Limb (tissue), 2 donors: Measurements from ENCODE around the gene PGAP6.
A peak's percentile ranks its signal among the peaks of the same experiment; 100 is the strongest.
"Not testable (repeated sequence)": the region's sequence is repeated elsewhere in the genome, so short reads cannot be mapped to it uniquely, and the experiment has no call there.

ENCODE experiments used
- DNase-seq, 2 donors: peaks; one replicate each; pipeline ENCODE4 v3.0.0-alpha.2; 2016; ENCODE audit errors: extremely low spot score in 2 of 2

PGAP6 gene

GRCh38 chr16:351804-352520 lies 29.8 kb downstream of the PGAP6 start:
- peak in 1 of 2 donors; percentile 64 for DNase-seq

DNA sequence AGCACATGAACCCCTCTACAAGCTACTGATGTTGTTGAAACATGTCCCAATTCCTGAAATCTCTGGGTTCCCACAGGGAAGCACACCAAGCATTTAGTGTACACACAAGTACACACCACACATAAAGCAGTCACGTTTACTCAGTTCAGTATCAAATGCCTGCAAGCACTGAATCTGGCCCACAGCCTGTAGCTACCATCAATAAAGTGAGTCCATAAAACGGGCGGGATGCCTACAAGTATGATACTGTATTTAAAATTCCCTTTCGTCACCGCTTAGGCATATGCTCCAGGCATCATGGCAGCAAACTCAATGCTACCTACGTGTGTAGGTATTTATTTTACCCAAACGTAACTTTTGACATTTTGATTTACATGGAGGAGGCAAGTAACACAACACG lies 31.6 kb downstream of the PGAP6 start:
- DNase-seq: no peak

DNA sequence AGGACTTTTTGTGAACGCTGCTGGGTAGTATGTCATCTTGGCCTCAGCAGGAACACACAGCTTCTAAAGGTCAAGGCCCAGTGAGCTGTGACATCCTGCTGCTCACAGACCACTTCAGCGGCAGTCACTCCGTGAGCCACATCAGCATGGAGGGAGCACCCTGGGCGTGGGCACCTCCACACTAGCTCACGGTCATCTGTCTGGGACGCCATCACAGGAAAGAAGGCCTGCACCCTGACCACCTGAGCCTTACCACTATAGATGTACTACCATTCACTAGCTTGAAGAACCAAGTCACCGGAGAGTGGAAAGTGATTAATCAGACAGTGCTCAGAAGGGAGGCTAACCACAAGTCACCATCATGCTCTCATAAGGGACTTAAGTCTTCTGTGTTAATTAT lies 32.6 kb downstream of the PGAP6 start:
- DNase-seq: no peak

DNA sequence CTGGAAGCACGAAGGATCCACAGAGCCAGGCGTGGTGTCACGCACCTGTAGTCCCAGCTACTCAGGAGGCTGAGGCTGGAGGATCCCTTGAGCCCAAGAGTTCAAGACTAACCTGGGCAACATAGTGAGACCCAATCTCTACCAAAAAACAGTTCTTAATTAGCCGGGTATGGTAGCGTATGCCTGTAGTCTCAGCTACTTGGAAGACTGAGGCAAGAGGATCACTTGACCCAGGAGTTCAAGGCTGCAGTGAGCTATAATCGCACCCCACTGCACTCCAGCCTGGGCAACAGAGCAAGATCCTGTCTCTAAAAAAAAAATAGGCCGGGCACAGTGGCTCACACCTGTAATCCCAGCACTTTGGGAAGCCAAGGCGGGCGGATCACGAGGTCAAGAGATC lies 33.3 kb downstream of the PGAP6 start:
- DNase-seq: not testable (repeated sequence)

- DNase-seq: no peak
Observed at GRCh38 chr16:347203-347602, 34.6 kb downstream of the PGAP6 start.

GRCh38 chr16:346587-346986 lies 35.2 kb downstream of the PGAP6 start:
- DNase-seq: no peak

GRCh38 chr16:345772-346171 lies 36.0 kb downstream of the PGAP6 start:
- DNase-seq: no peak

DNA sequence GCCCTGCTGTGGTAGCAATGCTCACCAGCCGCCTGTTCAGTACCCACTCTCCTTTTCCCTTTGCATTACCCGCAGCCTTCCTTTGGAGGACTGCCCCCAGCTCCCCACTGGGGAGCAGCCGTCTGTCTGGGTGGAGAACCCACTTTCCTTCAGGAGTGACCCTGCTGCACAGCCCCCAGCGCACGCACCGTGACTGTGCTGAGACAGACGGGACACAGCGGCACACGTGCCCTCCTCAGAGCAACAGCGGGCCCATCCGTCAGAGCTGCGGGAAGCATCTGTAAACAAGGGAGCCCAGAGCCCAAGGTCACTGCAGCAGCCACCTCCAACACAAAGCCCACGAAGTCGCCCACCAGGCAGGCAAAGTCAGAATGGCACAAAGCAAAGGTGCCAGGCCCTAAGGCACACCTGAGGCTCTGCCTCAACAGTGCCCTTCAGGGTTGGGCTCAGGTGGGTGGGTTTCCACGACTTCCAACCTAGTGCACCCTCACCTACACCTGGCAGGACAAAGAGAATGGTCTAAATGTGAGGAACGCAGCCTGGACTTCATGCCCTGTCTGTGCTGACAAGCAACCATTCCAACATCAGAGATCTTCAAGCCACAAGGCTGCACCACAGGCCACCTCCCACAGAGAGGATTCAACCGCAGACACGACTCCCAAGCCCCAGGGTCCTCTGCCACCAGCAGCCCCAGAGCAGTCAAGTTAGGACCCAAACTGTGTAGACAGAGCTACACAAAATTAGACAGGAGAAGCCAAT lies 39.1 kb downstream of the PGAP6 start:
- DNase-seq: no peak

DNA sequence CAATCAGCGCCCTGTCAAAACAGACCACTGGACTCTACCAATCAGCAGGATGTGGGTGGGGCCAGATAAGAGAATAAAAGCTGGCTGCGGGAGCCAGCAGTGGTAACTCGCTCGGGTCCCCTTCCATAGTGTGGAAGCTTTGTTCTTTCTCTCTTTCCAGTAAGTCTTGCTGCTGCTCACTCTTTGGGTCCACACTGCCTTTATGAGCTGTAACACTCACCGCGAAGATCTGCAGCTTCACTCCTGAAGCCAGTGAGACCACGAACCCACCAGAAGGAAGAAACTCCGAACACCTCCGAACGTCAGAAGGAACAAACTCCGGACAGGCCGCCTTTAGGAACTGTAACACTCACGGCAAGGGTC lies 39.8 kb downstream of the PGAP6 start:
- DNase-seq: not testable (repeated sequence)

GRCh38 chr16:341095-341973 lies 40.4 kb downstream of the PGAP6 start:
- not testable (repeated sequence) for DNase-seq

DNA sequence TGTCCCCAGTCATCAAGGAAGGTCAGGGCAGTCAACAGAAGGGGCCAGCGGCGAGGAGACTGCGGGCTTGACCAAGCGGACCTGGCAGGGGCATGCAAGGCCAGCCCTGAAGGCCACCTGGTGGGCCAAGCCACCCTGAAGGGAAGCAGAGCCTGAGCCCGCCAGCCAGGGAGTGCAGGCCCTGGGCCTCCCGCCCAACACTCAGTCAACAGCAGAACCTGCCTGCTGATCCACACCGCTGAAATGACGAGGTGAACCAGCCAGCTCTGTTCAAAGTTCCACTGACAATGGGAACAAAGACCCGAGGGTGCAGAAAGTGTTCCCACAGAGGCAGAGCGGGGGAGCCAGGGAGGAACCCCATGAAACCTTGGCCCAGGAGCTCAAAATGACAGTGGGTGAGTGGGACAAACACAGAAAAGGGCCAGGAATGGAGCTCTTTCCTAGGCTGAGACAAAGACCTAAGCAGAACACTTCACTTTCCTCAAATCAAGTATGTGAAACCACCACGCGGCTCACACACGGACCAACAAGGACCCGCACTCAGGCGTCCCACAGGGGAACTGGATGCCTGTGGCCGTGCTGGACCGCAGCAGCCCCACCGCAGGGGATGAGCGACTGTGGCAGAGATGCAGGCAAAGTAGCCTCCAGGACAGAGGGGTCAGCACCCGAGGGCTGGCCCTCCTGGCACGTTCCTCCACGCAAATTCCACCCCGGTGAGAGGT lies 41.2 kb downstream of the PGAP6 start:
- DNase-seq: no peak

DNA sequence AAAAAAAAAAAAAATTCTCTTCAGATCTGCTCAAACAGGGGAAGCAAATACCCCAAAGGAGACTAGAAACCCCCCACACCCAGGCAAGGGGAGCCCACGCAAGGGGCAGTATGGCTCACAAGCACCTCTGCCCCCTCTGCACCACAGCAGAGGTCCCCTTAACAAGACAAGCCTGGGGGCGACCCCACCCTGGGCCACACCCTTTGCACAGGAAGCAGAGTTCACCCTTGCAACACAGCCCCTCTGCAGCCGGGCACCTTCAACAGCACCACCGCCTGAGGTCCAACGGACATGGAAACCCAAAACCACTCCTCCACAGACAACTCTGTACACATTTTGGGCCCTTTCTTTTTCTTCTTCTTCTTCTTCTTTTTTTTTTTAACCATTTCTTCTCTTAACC lies 42.1 kb downstream of the PGAP6 start:
- DNase-seq: no peak

GRCh38 chr16:337975-338575 lies 43.7 kb downstream of the PGAP6 start:
- no peak for DNase-seq

DNA sequence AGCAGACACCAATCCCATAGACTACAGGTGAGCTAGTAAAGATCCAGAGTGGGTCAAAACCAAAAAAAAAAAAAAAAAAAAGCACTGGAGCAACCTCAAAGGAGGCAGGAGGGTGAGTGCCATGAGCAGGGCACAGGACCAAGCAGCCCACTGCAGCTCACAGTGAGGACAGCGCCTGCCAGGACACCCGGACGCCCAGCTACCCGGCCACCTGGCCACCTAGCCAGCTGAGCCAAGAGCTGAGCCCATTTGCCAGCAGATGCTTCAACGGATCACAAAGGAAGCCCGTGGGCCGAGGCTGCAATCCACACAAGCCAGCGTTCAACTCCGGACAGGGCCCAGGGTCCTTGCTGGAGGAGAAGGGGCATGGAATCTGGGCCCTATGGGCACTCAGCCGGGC lies 44.3 kb downstream of the PGAP6 start:
- no peak for DNase-seq

GRCh38 chr16:336269-336668 lies 45.5 kb downstream of the PGAP6 start:
- DNase-seq: no peak

- DNase-seq: not testable (repeated sequence)
Observed at GRCh38 chr16:334861-335632, 46.7 kb downstream of the PGAP6 start.

DNA sequence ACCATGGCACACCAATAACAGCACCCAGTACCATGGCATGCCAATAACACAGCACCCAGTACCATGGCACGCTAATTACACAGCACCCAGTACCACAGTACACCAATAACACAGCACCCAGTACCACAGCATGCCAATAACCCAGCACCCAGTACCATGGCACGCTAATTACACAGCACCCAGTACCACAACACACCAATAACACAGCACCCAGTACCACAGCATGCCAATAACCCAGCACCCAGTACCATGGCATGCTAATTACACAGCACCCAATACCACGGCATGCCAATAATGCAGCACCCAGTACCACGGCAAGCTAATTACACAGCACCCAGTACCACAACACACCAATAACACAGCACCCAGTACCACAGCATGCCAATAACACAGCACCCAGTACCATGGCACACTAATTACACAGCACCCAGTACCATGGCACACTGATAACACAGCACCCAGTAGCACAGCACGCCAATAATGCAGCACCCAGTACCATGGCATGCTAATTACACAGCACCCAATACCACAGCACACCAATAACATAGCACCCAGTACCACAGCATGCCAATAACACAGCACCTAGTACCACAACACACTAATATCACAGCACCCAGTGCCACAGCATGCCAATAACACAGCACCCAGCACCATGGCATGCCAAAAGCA lies 47.5 kb downstream of the PGAP6 start:
- not testable (repeated sequence) for DNase-seq

DNA sequence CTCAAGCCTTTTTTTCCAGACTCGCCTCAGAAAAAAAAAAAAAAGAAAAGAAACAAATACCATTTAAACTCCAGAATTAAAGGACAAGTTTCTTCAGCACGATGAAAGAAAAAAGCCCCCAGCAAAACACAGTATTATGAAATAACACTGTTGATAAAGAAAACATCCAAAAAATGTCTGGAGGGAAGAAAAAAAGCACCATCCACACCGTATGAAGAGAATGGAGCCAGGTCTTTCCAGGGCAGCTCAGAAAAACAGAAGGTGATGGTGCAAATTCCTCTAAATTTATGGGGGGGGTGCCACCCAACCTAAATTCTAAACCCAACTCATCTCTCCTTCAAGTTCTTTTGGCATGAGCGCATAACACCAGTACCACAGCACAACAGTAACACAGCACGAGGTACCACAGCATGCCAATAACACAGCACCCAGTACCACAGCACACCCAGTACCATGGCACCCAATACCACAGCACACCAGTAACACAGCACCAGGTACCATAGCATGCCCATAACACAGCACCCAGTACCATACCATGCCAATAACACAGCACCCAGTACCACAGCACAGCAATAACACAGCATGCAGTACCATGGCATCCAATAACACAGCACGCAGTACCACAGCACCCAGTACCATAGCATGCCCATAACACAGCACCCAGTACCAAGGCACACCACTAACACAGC lies 48.2 kb downstream of the PGAP6 start:
- no peak for DNase-seq

- DNase-seq: peak in 1 of 2 donors; percentile 21
Observed at GRCh38 chr16:331181-331814, 50.5 kb downstream of the PGAP6 start.
